Effector memory CD8-positive, alpha-beta T cell (primary cell): ENCODE results near the gene RAC3.

Experiments used
- ATAC-seq: fragments of 150-1000 bp; cut with Tn5 transposase; replicated peaks from 2 replicates; pipeline ENCODE4 v1.10.0; 2021; ENCODE audit warnings: mild to moderate bottlenecking, moderate library complexity
- DNase-seq, 3 experiments: peaks; one replicate each; pipeline ENCODE4 v3.0.0; 2021
- H3K27ac Mint-ChIP-seq, 2 donors: one replicate each; pipeline ENCODE4 v1.8.0; 2022; ENCODE audit warnings: mild to moderate bottlenecking in 2 of 2, mixed read lengths in 2 of 2, moderate library complexity in 2 of 2
- H3K27me3 Mint-ChIP-seq, 2 donors: one replicate each; pipeline ENCODE4 v1.8.0; 2022; ENCODE audit warnings: mixed read lengths in 2 of 2
- H3K36me3 Mint-ChIP-seq: one replicate; pipeline ENCODE4 v1.8.0; 2022; ENCODE audit warnings: mild to moderate bottlenecking, moderate library complexity, mixed read lengths; ENCODE audit not compliant: insufficient read depth
- H3K4me1 Mint-ChIP-seq, 2 donors: one replicate each; pipeline ENCODE4 v1.8.0; 2022; ENCODE audit warnings: low read depth in 2 of 2, mixed read lengths in 2 of 2
- H3K4me3 Mint-ChIP-seq, 2 donors: one replicate each; pipeline ENCODE4 v1.8.0; 2022; ENCODE audit warnings: mild to moderate bottlenecking in 2 of 2, mixed read lengths in 2 of 2, moderate library complexity in 2 of 2
- H3K9me3 Mint-ChIP-seq, 2 donors: one replicate each; pipeline ENCODE4 v1.8.0; 2022; ENCODE audit warnings: mixed read lengths in 2 of 2

The RAC3 gene

GRCh38 chr17:82070611-82071010, 39.1 kb downstream of the RAC3 start:
- H3K36me3 Mint-ChIP-seq, result peaks cover 10% of the 10 kb centered on the region
- H3K4me1 Mint-ChIP-seq, result no peaks in the 10 kb centered on the region
- no peaks in the 10 kb centered on the region for H3K27me3 Mint-ChIP-seq
- no peak for ATAC-seq
- no peak overlapping the region for H3K27ac Mint-ChIP-seq
- no peaks in the 10 kb centered on the region for H3K9me3 Mint-ChIP-seq
- no peak overlapping the region for H3K4me3 Mint-ChIP-seq
- no peak for DNase-seq

GRCh38 chr17:82072827-82073226, 41.3 kb downstream of the RAC3 start:
- no peak overlapping the region for H3K27ac Mint-ChIP-seq
- H3K4me1 Mint-ChIP-seq, result no peaks in the 10 kb centered on the region
- H3K4me3 Mint-ChIP-seq, result no peak overlapping the region
- peaks cover 6% of the 10 kb centered on the region for H3K36me3 Mint-ChIP-seq
- H3K27me3 Mint-ChIP-seq, result no peaks in the 10 kb centered on the region
- ATAC-seq (no peak), DNase-seq (no peak)
- H3K9me3 Mint-ChIP-seq, result no peaks in the 10 kb centered on the region

- H3K27ac Mint-ChIP-seq, result no peak overlapping the region
- H3K4me1 Mint-ChIP-seq, result no peaks in the 10 kb centered on the region
- DNase-seq, result no peak
- peaks cover 6% of the 10 kb centered on the region for H3K36me3 Mint-ChIP-seq
- no peaks in the 10 kb centered on the region for H3K9me3 Mint-ChIP-seq
- H3K27me3 Mint-ChIP-seq, result no peaks in the 10 kb centered on the region
- no peak overlapping the region for H3K4me3 Mint-ChIP-seq
- no peak for ATAC-seq
Observed at GRCh38 chr17:82073446-82073845, 42.0 kb downstream of the RAC3 start.

GRCh38 chr17:82076018-82076784, 44.7 kb downstream of the RAC3 start:
- Mint-ChIP-seq H3K36me3 (peaks cover 17% of the 10 kb centered on the region), H3K27me3 (no peaks in the 10 kb centered on the region), H3K4me1 (no peaks in the 10 kb centered on the region), H3K27ac (peak overlapping the region in 1 of 2 donors; percentile 13), H3K9me3 (no peaks in the 10 kb centered on the region), H3K4me3 (no peak overlapping the region)
- no peak for ATAC-seq
- no peak for DNase-seq

GRCh38 chr17:82076785-82077591, 45.5 kb downstream of the RAC3 start:
- peaks cover 18% of the 10 kb centered on the region for H3K36me3 Mint-ChIP-seq
- no peaks in the 10 kb centered on the region for H3K4me1 Mint-ChIP-seq
- no peaks in the 10 kb centered on the region for H3K27me3 Mint-ChIP-seq
- no peak overlapping the region for H3K27ac Mint-ChIP-seq
- no peak for DNase-seq
- no peak for ATAC-seq
- H3K4me3 Mint-ChIP-seq, result no peak overlapping the region
- H3K9me3 Mint-ChIP-seq, result no peaks in the 10 kb centered on the region

- H3K4me3 Mint-ChIP-seq, result no peak overlapping the region
- H3K9me3 Mint-ChIP-seq, result no peaks in the 10 kb centered on the region
- peaks cover 22% of the 10 kb centered on the region for H3K36me3 Mint-ChIP-seq
- no peak for ATAC-seq
- H3K27ac Mint-ChIP-seq, result no peak overlapping the region
- H3K27me3 Mint-ChIP-seq, result no peaks in the 10 kb centered on the region
- no peaks in the 10 kb centered on the region for H3K4me1 Mint-ChIP-seq
- DNase-seq, result no peak
Observed at GRCh38 chr17:82077617-82078358, 46.3 kb downstream of the RAC3 start.

GRCh38 chr17:82078433-82078832, 47.0 kb downstream of the RAC3 start:
- Mint-ChIP-seq H3K4me3 (no peak overlapping the region), H3K27ac (no peak overlapping the region), H3K9me3 (no peaks in the 10 kb centered on the region), H3K36me3 (peaks cover 26% of the 10 kb centered on the region), H3K4me1 (no peaks in the 10 kb centered on the region), H3K27me3 (no peaks in the 10 kb centered on the region)
- DNase-seq (no peak), ATAC-seq (no peak)

- peak; percentile 20 for ATAC-seq
- H3K27me3 Mint-ChIP-seq, result no peaks in the 10 kb centered on the region
- no peak for DNase-seq
- no peak overlapping the region for H3K27ac Mint-ChIP-seq
- no peak overlapping the region for H3K4me3 Mint-ChIP-seq
- H3K36me3 Mint-ChIP-seq, result peaks cover 30% of the 10 kb centered on the region
- no peaks in the 10 kb centered on the region for H3K9me3 Mint-ChIP-seq
- H3K4me1 Mint-ChIP-seq, result no peaks in the 10 kb centered on the region
Observed at GRCh38 chr17:82079001-82079677, 47.7 kb downstream of the RAC3 start.

- no peak for ATAC-seq
- Mint-ChIP-seq H3K4me1 (no peaks in the 10 kb centered on the region), H3K9me3 (no peaks in the 10 kb centered on the region), H3K27me3 (no peaks in the 10 kb centered on the region), H3K4me3 (no peak overlapping the region), H3K36me3 (peaks cover 30% of the 10 kb centered on the region), H3K27ac (no peak overlapping the region)
- no peak for DNase-seq
Observed at GRCh38 chr17:82080048-82080788, 48.7 kb downstream of the RAC3 start.

GRCh38 chr17:82080789-82081464, 49.4 kb downstream of the RAC3 start:
- peaks cover 28% of the 10 kb centered on the region for H3K36me3 Mint-ChIP-seq
- ATAC-seq (no peak), DNase-seq (no peak)
- no peaks in the 10 kb centered on the region for H3K27me3 Mint-ChIP-seq
- H3K9me3 Mint-ChIP-seq, result no peaks in the 10 kb centered on the region
- H3K4me1 Mint-ChIP-seq, result no peaks in the 10 kb centered on the region
- no peak overlapping the region for H3K27ac Mint-ChIP-seq
- no peak overlapping the region for H3K4me3 Mint-ChIP-seq

- ATAC-seq, result no peak
- no peaks in the 10 kb centered on the region for H3K27me3 Mint-ChIP-seq
- peaks cover 30% of the 10 kb centered on the region for H3K36me3 Mint-ChIP-seq
- H3K4me1 Mint-ChIP-seq, result no peaks in the 10 kb centered on the region
- H3K27ac Mint-ChIP-seq, result no peak overlapping the region
- no peak overlapping the region for H3K4me3 Mint-ChIP-seq
- no peak for DNase-seq
- H3K9me3 Mint-ChIP-seq, result no peaks in the 10 kb centered on the region
Observed at GRCh38 chr17:82081546-82081945, 50.1 kb downstream of the RAC3 start.

GRCh38 chr17:82081966-82082365, 50.5 kb downstream of the RAC3 start:
- Mint-ChIP-seq H3K27ac (no peak overlapping the region), H3K4me3 (no peak overlapping the region), H3K4me1 (no peaks in the 10 kb centered on the region), H3K36me3 (peaks cover 31% of the 10 kb centered on the region), H3K27me3 (no peaks in the 10 kb centered on the region), H3K9me3 (no peaks in the 10 kb centered on the region)
- DNase-seq, result no peak
- no peak for ATAC-seq
